ENCODE measurements around the gene ERC1. TPM values are rescaled to one million over a fixed set of nuclear protein-coding genes. Genes with fewer than 3 reads are reported as not detected.
"Not testable (repeated sequence)": the region's sequence is repeated elsewhere in the genome, so short reads cannot be mapped to it uniquely, and the experiment has no call there.

Gene ERC1
- total RNA-seq, 1 experiment from 2014 or later = 12.3 TPM

DNA sequence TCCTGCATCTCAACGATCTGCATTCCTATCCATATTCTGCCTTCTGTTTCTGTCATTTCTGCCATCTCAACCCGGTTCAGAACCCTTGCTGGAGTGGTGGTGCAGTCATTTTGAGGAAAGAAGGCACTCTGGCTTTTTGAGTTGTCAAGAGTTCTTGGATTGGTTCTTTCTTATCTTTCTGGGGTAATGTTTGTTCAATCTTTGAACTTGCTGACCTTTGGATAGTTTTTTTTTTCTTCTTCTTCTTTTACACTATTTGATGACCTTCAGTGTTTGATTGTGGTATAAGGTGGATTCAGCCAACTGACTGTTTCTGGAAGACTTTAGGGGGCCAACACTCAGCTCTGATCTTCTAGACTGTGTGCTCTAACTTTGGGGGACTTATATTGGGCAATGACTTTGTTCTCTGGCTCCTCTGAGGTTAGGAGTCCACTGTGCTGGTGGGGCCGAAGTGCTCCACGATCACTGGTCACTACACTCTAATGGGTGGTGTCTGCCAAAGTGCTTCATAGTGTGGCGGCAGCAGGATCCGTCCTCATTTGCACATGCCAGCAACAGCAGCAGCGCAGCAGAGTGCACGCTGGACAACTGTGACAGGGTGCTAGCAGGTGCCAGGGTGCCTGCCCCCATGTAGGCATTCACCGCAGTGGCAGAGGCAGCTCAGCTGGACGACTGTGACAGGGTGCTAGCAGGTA lies 347.6 kb downstream of the ERC1 start:
- ChIA-PET CTCF (no interaction called here), POLR2A (ENCODE audit: unreplicated experiment) (no interaction called here)
- intact Hi-C loops (cut with micrococcal nuclease) = no loop called here
- no peak for DNase-seq
- no peaks in the 10 kb centered on the region for H3K36me3 ChIP-seq (ENCODE audit: low read depth, low read length)
- no peak overlapping the region for H3K4me3 ChIP-seq (ENCODE audit: low read length)
- no peaks in the 10 kb centered on the region for H4K20me1 ChIP-seq (ENCODE audit: low read length)
- no peaks in the 10 kb centered on the region for H3K27me3 ChIP-seq (ENCODE audit: low read length)
- H3K4me2 ChIP-seq (ENCODE audit: low read length) = no peak overlapping the region
- H3K9me3 ChIP-seq (ENCODE audit: low read length) = no peaks in the 10 kb centered on the region
- H3K4me1 ChIP-seq (ENCODE audit: insufficient read depth, low read length) = no peaks in the 10 kb centered on the region
- no peak overlapping the region for H3K27ac ChIP-seq (ENCODE audit: low read length)
- BruUV-seq (replicated peaks) = no TSS peak
- H2AFZ ChIP-seq (ENCODE audit: low read length) = no peak overlapping the region
- no peak overlapping the region for H3K9ac ChIP-seq (ENCODE audit: low read length)
- no peaks in the 10 kb centered on the region for H3K9me2 ChIP-seq (replicated peaks; ENCODE audit: low read length)
- TF ChIP-seq, protein P1, sequence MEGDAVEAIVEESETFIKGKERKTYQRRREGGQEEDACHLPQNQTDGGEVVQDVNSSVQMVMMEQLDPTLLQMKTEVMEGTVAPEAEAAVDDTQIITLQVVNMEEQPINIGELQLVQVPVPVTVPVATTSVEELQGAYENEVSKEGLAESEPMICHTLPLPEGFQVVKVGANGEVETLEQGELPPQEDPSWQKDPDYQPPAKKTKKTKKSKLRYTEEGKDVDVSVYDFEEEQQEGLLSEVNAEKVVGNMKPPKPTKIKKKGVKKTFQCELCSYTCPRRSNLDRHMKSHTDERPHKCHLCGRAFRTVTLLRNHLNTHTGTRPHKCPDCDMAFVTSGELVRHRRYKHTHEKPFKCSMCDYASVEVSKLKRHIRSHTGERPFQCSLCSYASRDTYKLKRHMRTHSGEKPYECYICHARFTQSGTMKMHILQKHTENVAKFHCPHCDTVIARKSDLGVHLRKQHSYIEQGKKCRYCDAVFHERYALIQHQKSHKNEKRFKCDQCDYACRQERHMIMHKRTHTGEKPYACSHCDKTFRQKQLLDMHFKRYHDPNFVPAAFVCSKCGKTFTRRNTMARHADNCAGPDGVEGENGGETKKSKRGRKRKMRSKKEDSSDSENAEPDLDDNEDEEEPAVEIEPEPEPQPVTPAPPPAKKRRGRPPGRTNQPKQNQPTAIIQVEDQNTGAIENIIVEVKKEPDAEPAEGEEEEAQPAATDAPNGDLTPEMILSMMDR (conservative IDR thresholded peaks at IDR 0.05; ENCODE audit: low read depth, low read length) = no peak
- TF ChIP-seq EZH2phosphoT487 (IDR thresholded peaks at IDR 0.05; ENCODE audit: borderline replicate concordance, low read length) (no peak), EZH2 (IDR thresholded peaks at IDR 0.05; ENCODE audit: low read length, unreplicated experiment) (no peak)
- no peaks in the 10 kb centered on the region for H3F3A ChIP-seq (ENCODE audit: low read length, unreplicated experiment)
- ATAC-seq = no peak
- H3K79me2 ChIP-seq (ENCODE audit: low read length) = no peaks in the 10 kb centered on the region

DNA sequence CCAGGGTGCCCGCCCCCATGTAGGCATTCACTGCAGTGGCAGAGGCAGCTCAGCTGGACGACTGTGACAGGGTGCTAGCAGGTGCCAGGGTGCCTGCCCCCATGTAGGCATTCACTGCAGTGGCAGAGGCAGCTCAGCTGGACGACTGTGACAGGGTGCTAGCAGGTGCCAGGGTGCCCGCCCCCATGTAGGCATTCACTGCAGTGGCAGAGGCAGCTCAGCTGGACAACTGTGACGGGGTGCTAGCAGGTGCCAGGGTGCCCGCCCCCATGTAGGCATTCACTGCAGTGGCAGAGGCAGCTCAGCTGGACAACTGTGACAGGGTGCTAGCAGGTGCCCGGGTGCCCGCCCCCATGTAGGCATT lies 348.1 kb downstream of the ERC1 start:
- BruUV-seq (replicated peaks); H3K9ac ChIP-seq (ENCODE audit: low read length); CTCF ChIA-PET; ATAC-seq; POLR2A ChIA-PET (ENCODE audit: unreplicated experiment); H4K20me1 ChIP-seq (ENCODE audit: low read length); H3K27me3 ChIP-seq (ENCODE audit: low read length); H3F3A ChIP-seq (ENCODE audit: low read length, unreplicated experiment); DNase-seq; H3K9me3 ChIP-seq (ENCODE audit: low read length); H3K4me2 ChIP-seq (ENCODE audit: low read length); H3K4me3 ChIP-seq (ENCODE audit: low read length); intact Hi-C loops (cut with micrococcal nuclease); H3K27ac ChIP-seq (ENCODE audit: low read length); H3K79me2 ChIP-seq (ENCODE audit: low read length); H2AFZ ChIP-seq (ENCODE audit: low read length); H3K36me3 ChIP-seq (ENCODE audit: low read depth, low read length); H3K4me1 ChIP-seq (ENCODE audit: insufficient read depth, low read length); H3K9me2 ChIP-seq (replicated peaks; ENCODE audit: low read length): not testable (repeated sequence)

DNA sequence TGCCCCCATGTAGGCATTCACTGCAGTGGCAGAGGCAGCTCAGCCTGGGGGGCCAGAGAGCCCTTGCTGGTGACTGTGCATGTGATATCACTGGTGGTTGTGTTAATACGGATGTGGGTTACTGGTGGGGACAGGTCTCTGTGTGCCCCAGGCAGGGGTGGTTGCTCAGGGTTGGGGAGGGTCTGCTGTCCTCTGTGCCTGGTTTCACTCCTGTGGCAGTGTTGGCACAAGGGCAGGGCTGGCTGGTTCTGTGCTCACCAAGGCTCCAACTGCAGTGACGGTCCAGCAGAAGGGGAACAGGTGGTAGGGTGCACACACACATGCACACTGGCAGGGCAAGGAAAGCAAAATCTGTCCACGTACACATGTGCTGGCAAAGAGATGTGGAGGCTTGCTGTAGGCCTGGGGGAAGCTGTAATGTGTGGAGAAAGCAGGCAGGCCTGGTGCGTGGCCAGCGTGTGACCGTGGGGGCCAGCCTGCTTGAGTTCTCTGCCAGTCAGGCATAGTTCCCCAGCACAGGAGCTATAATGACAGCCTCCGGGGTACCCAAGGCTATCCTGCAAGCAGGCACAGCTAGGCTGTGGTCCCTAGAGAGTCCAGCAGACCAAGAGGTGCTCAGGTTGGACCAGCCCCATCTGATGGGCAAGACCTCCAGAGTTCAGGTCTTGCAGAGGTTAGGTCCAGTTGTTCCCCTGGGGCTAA lies 348.7 kb downstream of the ERC1 start:
- no peak for TF ChIP-seq EZH2 (IDR thresholded peaks at IDR 0.05; ENCODE audit: low read length, unreplicated experiment)
- no peak for TF ChIP-seq EZH2phosphoT487 (IDR thresholded peaks at IDR 0.05; ENCODE audit: borderline replicate concordance, low read length)
- TF ChIP-seq, protein P1 (conservative IDR thresholded peaks at IDR 0.05; ENCODE audit: low read depth, low read length) = no peak
- Histone ChIP-seq H3K9me3 (ENCODE audit: low read length) (no peaks in the 10 kb centered on the region), H3K4me1 (ENCODE audit: insufficient read depth, low read length) (no peaks in the 10 kb centered on the region), H3K4me3 (ENCODE audit: low read length) (no peak overlapping the region), H3K27ac (ENCODE audit: low read length) (no peak overlapping the region), H3K9me2 (replicated peaks; ENCODE audit: low read length) (no peaks in the 10 kb centered on the region), H3F3A (ENCODE audit: low read length, unreplicated experiment) (no peaks in the 10 kb centered on the region), H3K36me3 (ENCODE audit: low read depth, low read length) (no peaks in the 10 kb centered on the region), H2AFZ (ENCODE audit: low read length) (no peak overlapping the region), H3K27me3 (ENCODE audit: low read length) (no peaks in the 10 kb centered on the region), H4K20me1 (ENCODE audit: low read length) (no peaks in the 10 kb centered on the region), H3K9ac (ENCODE audit: low read length) (no peak overlapping the region), H3K4me2 (ENCODE audit: low read length) (no peak overlapping the region), H3K79me2 (ENCODE audit: low read length) (no peaks in the 10 kb centered on the region)
- intact Hi-C loops (cut with micrococcal nuclease) = no loop called here
- no TSS peak for BruUV-seq (replicated peaks)
- ChIA-PET POLR2A (ENCODE audit: unreplicated experiment) (no interaction called here), CTCF (no interaction called here)
- DNase-seq (no peak), ATAC-seq (no peak)

DNA sequence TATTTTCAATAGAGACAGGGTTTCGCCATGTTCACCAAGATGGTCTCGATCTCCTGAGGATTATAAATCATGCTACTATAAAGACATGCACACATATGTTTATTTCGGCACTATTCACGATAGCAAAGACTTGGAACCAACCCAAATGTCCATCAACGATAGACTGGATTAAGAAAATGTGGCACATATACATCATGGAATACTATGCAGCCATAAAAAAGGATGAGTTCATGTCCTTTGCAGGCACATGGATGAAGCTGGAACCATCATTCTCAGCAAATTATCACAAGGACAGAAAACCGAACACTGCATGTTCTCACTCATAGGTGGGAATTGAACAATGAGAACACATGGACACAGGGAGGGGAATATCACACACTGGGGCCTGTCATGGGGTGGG lies 350.2 kb downstream of the ERC1 start:
- H3K4me1 ChIP-seq (ENCODE audit: insufficient read depth, low read length); H3K27ac ChIP-seq (ENCODE audit: low read length); H2AFZ ChIP-seq (ENCODE audit: low read length); POLR2A ChIA-PET (ENCODE audit: unreplicated experiment); H3F3A ChIP-seq (ENCODE audit: low read length, unreplicated experiment); H4K20me1 ChIP-seq (ENCODE audit: low read length); H3K27me3 ChIP-seq (ENCODE audit: low read length); H3K36me3 ChIP-seq (ENCODE audit: low read depth, low read length); H3K9ac ChIP-seq (ENCODE audit: low read length); BruUV-seq (replicated peaks); DNase-seq; H3K4me2 ChIP-seq (ENCODE audit: low read length); H3K79me2 ChIP-seq (ENCODE audit: low read length); CTCF ChIA-PET; ATAC-seq; H3K9me3 ChIP-seq (ENCODE audit: low read length); intact Hi-C loops (cut with micrococcal nuclease); H3K9me2 ChIP-seq (replicated peaks; ENCODE audit: low read length); H3K4me3 ChIP-seq (ENCODE audit: low read length): not testable (repeated sequence)
